H9 (cell line): ENCODE measurements around the gene KRTAP12-3. TPM values are rescaled to one million over a fixed set of nuclear protein-coding genes. Genes with fewer than 3 reads are reported as not detected.
"Not testable (repeated sequence)": the region's sequence is repeated elsewhere in the genome, so short reads cannot be mapped to it uniquely, and the experiment has no call there.

ENCODE experiments used
- DNase-seq: peaks from one replicate; pipeline ENCODE4 v3.0.0-alpha.2; 2017
- H2AFZ ChIP-seq: one replicate; pipeline ENCODE4 v1.6.1; 2013; ENCODE audit warnings: mild to moderate bottlenecking, low read length, control low read depth, moderate library complexity
- H2AK5ac ChIP-seq: 2 replicates; pipeline ENCODE4 v1.6.1; 2013; ENCODE audit warnings: low read length, control low read depth, mixed read lengths; ENCODE audit not compliant: insufficient read length
- H2BK120ac ChIP-seq: one replicate; pipeline ENCODE4 v1.6.1; 2013; ENCODE audit warnings: low read depth, mild to moderate bottlenecking, low read length, control low read depth, inconsistent platforms; ENCODE audit not compliant: poor library complexity, severe bottlenecking
- H2BK12ac ChIP-seq: 2 replicates; pipeline ENCODE4 v1.6.1; 2013; ENCODE audit warnings: low read length, control low read depth, mixed read lengths, low read depth; ENCODE audit not compliant: insufficient read length
- H2BK15ac ChIP-seq: 2 replicates; pipeline ENCODE4 v1.6.1; 2013; ENCODE audit warnings: low read depth, low read length, control low read depth
- H2BK20ac ChIP-seq: one replicate; pipeline ENCODE4 v1.6.1; 2013; ENCODE audit warnings: low read depth, mild to moderate bottlenecking, low read length, control low read depth, inconsistent platforms; ENCODE audit not compliant: poor library complexity, severe bottlenecking
- H2BK5ac ChIP-seq: 2 replicates; pipeline ENCODE4 v1.6.1; 2013; ENCODE audit warnings: low read length, control low read depth, mixed read lengths; ENCODE audit not compliant: insufficient read length
- H3K14ac ChIP-seq: 2 replicates; pipeline ENCODE4 v1.6.1; 2013; ENCODE audit warnings: low read length, control low read depth; ENCODE audit not compliant: insufficient read depth
- H3K18ac ChIP-seq: 2 replicates; pipeline ENCODE4 v1.6.1; 2013; ENCODE audit warnings: low read depth, mild to moderate bottlenecking, mixed read lengths, low read length, control low read depth; ENCODE audit not compliant: insufficient read length
- H3K23ac ChIP-seq: 2 replicates; pipeline ENCODE4 v1.6.1; 2013; ENCODE audit warnings: low read length, control low read depth, mixed read lengths, low read depth; ENCODE audit not compliant: insufficient read length
- H3K23me2 ChIP-seq: 2 replicates; pipeline ENCODE4 v1.6.1; 2013; ENCODE audit warnings: low read depth, mild to moderate bottlenecking, mixed read lengths, low read length, control low read depth; ENCODE audit not compliant: insufficient read length, poor library complexity, severe bottlenecking
- H3K27ac ChIP-seq: 2 replicates; pipeline ENCODE4 v1.5.1; 2013; ENCODE audit warnings: low read length, control low read depth, mixed read lengths, low read depth; ENCODE audit not compliant: insufficient read length
- H3K27me3 ChIP-seq: 2 replicates; pipeline ENCODE4 v1.6.1; 2013; ENCODE audit warnings: low read length, control low read depth, inconsistent platforms; ENCODE audit not compliant: insufficient read depth
- H3K4ac ChIP-seq: 2 replicates; pipeline ENCODE4 v1.6.1; 2013; ENCODE audit warnings: low read depth, mild to moderate bottlenecking, control low read depth, inconsistent platforms, low read length, moderate library complexity
- H3K4me1 ChIP-seq: 2 replicates; pipeline ENCODE4 v1.6.1; 2013; ENCODE audit warnings: low read length, control low read depth, inconsistent platforms; ENCODE audit not compliant: insufficient read depth
- H3K4me2 ChIP-seq: 2 replicates; pipeline ENCODE4 v1.6.1; 2013; ENCODE audit warnings: low read length, control low read depth, mixed read lengths; ENCODE audit not compliant: insufficient read length, insufficient read depth
- H3K56ac ChIP-seq: 2 replicates; pipeline ENCODE4 v1.6.1; 2013; ENCODE audit warnings: low read depth, mild to moderate bottlenecking, mixed read lengths, low read length, control low read depth; ENCODE audit not compliant: insufficient read length
- H3K79me1 ChIP-seq: 2 replicates; pipeline ENCODE4 v1.6.1; 2013; ENCODE audit warnings: low read depth, mild to moderate bottlenecking, moderate library complexity, low read length, control low read depth, inconsistent platforms; ENCODE audit not compliant: insufficient read depth, poor library complexity, severe bottlenecking
- H3K79me2 ChIP-seq: 2 replicates; pipeline ENCODE4 v1.6.1; 2013; ENCODE audit warnings: low read length, control low read depth, inconsistent platforms; ENCODE audit not compliant: insufficient read depth
- H3K9ac ChIP-seq: 2 replicates; pipeline ENCODE4 v1.6.1; 2013; ENCODE audit warnings: low read length, control low read depth, mixed read lengths; ENCODE audit not compliant: insufficient read length; ENCODE audit errors: extremely low read depth
- H3K9me3 ChIP-seq: one replicate; pipeline ENCODE4 v1.6.1; 2013; ENCODE audit warnings: low read depth, low read length, inconsistent platforms; ENCODE audit not compliant: control insufficient read depth
- H3T11ph ChIP-seq: one replicate; pipeline ENCODE4 v1.6.1; 2013; ENCODE audit warnings: mild to moderate bottlenecking, low read length, control low read depth, inconsistent platforms
- H4K20me1 ChIP-seq: one replicate; pipeline ENCODE4 v1.6.1; 2013; ENCODE audit not compliant: control insufficient read depth, insufficient read length, insufficient read depth
- H4K5ac ChIP-seq: 2 replicates; pipeline ENCODE4 v1.6.1; 2013; ENCODE audit warnings: low read depth, mild to moderate bottlenecking, mixed read lengths, low read length, control low read depth; ENCODE audit not compliant: insufficient read length
- H4K8ac ChIP-seq: replicated peaks from 2 replicates; pipeline ENCODE4 v1.6.1; 2013; ENCODE audit warnings: low read length, control low read depth, mixed read lengths, low read depth; ENCODE audit not compliant: insufficient read length
- H4K91ac ChIP-seq: 2 replicates; pipeline ENCODE4 v1.6.1; 2013; ENCODE audit warnings: low read depth, mild to moderate bottlenecking, moderate library complexity, mixed read lengths, low read length, control low read depth; ENCODE audit not compliant: insufficient read length
- H3K27ac Mint-ChIP-seq, 3 experiments: 2 replicates in 2 of 3; 3 replicates in 1 of 3; pipeline ENCODE4 v1.8.0; 2020 to 2021; ENCODE audit warnings: mixed read lengths in 3 of 3, mild to moderate bottlenecking in 1 of 3, moderate library complexity in 1 of 3
- H3K27me3 Mint-ChIP-seq: 2 replicates; pipeline ENCODE4 v1.8.0; 2021; ENCODE audit warnings: low read depth, mild to moderate bottlenecking, moderate library complexity, mixed read lengths
- H3K36me3 Mint-ChIP-seq, 3 experiments: 2 replicates in 2 of 3; 3 replicates in 1 of 3; pipeline ENCODE4 v1.8.0; 2020 to 2021; ENCODE audit warnings: low read depth in 3 of 3, mixed read lengths in 3 of 3; ENCODE audit not compliant: insufficient read depth in 1 of 3
- H3K4me1 Mint-ChIP-seq, 2 experiments: 2 replicates each; pipeline ENCODE4 v1.8.0; 2020; ENCODE audit warnings: mixed read lengths in 2 of 2
- H3K4me3 Mint-ChIP-seq, 2 experiments: 2 replicates in 1 of 2; 3 replicates in 1 of 2; pipeline ENCODE4 v1.8.0; 2020 to 2021; ENCODE audit warnings: mild to moderate bottlenecking in 2 of 2, mixed read lengths in 2 of 2, moderate library complexity in 1 of 2
- H3K9me3 Mint-ChIP-seq, 2 experiments: 2 replicates in 1 of 2; 3 replicates in 1 of 2; pipeline ENCODE4 v1.8.0; 2020; ENCODE audit warnings: mild to moderate bottlenecking in 2 of 2, mixed read lengths in 2 of 2, moderate library complexity in 1 of 2
- WGBS: extraction: QIAGEN DNeasy Blood & Tissue Kit; methylation state at CpG from one replicate; pipeline ENCODE4 v1.1.7; 2013; ENCODE audit warnings: missing lambda C conversion rate, low lambda C conversion rate, mixed read lengths; ENCODE audit not compliant: insufficient read length; ENCODE audit errors: extremely low coverage; 5-methylcytosine and 5-hydroxymethylcytosine counted together
- total RNA-seq: library from RNA; stranded (reverse); gene quantifications from 2 replicates; pipeline ENCODE4 v1.2.1, GENCODE V29; 2021

Gene KRTAP12-3
- total RNA-seq, 1 experiment from 2014 or later, result not detected

DNA sequence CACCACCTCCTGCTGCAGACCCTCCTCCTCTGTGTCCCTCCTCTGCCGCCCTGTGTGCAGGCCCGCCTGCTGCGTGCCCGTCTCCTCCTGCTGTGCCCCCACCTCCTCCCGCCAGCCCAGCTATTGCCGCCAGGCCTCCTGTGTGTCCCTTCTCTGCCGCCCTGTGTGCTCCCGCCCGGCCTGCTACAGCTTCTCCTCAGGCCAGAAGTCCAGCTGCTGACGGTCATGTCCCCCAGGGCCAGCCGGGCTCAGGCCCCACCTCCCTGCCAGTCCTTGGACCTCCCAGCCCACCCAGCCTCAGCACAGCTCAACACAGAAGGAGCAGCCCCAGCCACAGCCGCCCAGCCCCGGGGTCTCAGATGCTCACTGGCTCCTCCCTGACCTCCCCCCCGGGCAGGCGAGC lies 29.9 kb upstream of the KRTAP12-3 start:
- DNase-seq, H3K9me3 ChIP-seq, H3K4me1 Mint-ChIP-seq: not testable (repeated sequence)

More for the DNA sequence above, 29.9 kb upstream of the KRTAP12-3 start:
- H3K4me2 ChIP-seq, H2BK5ac ChIP-seq, H3K23me2 ChIP-seq, H3K79me2 ChIP-seq, H2BK15ac ChIP-seq, H3K4ac ChIP-seq, H3K4me1 ChIP-seq, H3K9ac ChIP-seq, H2BK120ac ChIP-seq, H4K20me1 ChIP-seq, H3T11ph ChIP-seq, H2AK5ac ChIP-seq, H3K27me3 ChIP-seq, H3K56ac ChIP-seq, H3K14ac ChIP-seq, H3K18ac ChIP-seq, H4K8ac ChIP-seq, H3K79me1 ChIP-seq, H3K27ac ChIP-seq, H2BK12ac ChIP-seq, H2AFZ ChIP-seq, H3K23ac ChIP-seq, H3K4me3 Mint-ChIP-seq, H2BK20ac ChIP-seq, H4K91ac ChIP-seq, H4K5ac ChIP-seq: not testable (repeated sequence)
- Mint-ChIP-seq H3K36me3 (peaks cover 11 to 37% (median 23%) of the 10 kb centered on the region in 3 experiments; a peak in 6 of 7 replicates), H3K9me3 (peaks cover 39 to 44% of the 10 kb centered on the region in 2 experiments), H3K27me3 (peaks cover 13% of the 10 kb centered on the region), H3K27ac (peak overlapping the region in 1 of 3 experiments; percentile 57; a peak in 1 of 7 replicates)
- no CpG with 5 or more reads among the region's 15 CpGs for WGBS
